GM19035 (cell line): ENCODE results near the gene OR10P1.
"Not testable (repeated sequence)": the region's sequence is repeated elsewhere in the genome, so short reads cannot be mapped to it uniquely, and the experiment has no call there.

ENCODE experiments used
- ATAC-seq: cut with Tn5 transposase; IDR thresholded peaks from one replicate; pipeline ENCODE4 v1.9.1; 2021; ENCODE audit not compliant: unreplicated experiment

The OR10P1 gene

DNA sequence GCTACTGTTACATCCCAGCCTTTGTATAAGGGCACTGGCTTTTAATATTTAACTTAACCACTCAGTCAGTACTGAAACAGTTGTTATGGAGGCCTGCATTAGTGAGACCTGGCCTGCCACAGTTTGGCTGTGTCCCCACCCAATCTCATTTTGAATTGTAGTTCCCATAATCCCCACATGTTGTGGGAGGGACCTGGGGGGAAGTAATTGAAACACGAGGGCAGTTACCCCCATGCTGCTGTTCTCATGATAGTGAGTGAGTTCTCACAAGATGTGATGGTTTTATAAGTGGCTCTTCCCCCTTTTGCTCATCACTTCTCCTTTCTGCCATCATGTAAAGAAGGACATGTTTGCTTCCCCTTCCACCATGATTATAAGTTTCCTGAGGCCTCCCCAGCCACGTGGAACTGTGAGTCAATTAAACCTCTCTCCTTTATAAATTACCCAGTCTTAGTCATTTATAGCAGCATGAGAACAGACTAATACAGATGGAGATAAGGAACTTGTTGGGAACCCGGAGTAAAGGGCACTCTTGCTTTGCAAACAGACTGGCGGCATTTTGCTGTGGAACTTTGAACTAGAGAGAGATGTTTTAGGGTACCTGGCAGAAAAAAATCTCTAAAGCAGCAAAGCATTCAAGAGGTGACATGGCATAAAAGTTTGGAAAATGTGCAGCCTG lies 14.1 kb downstream of the OR10P1 start:
- not testable (repeated sequence) for ATAC-seq

DNA sequence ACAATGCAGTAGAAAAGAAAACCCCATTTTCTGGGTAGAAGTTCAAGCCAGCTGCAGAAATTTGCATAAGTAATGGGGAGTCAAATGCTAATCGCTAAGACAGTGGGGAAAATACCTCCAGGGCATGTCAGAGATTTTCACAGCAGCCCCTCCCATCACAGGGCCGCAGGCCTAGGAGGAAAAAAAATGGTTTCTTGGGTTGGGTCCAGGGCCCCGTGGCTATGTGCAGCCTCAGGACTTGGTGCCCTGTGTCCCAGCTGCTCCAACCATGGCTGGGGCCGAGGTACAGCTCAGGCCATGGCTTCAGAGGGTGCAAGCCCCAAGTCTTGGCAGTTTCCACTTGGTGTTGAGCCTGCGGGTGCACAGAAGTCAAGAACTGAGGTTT lies 14.6 kb downstream of the OR10P1 start:
- ATAC-seq: no peak

GRCh38 chr12:55652352-55652751 lies 15.7 kb downstream of the OR10P1 start:
- no peak for ATAC-seq

- ATAC-seq: no peak
Observed at GRCh38 chr12:55653031-55653430, 16.3 kb downstream of the OR10P1 start.

- ATAC-seq: no peak
Observed at GRCh38 chr12:55654511-55655214, 18.0 kb downstream of the OR10P1 start.

DNA sequence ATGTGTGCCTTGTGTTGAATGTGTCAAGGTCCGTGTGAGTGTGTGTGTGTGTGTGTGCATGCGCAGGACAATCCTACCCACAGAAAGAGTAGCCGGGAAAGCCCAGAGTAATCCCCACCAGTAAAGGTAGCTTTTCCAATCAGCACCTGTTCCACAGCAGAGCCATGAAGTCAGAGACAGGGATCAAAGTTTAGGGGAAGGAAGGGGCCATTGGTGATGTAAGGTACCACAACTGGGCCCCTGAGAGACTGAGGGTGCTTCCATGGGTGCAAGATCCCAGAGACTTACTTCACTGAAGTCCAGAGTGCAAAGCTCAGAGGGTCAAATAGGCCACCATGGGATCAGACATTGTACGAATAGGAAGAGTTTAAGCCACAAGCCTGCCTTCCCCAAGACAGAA lies 20.5 kb downstream of the OR10P1 start:
- no peak for ATAC-seq

DNA sequence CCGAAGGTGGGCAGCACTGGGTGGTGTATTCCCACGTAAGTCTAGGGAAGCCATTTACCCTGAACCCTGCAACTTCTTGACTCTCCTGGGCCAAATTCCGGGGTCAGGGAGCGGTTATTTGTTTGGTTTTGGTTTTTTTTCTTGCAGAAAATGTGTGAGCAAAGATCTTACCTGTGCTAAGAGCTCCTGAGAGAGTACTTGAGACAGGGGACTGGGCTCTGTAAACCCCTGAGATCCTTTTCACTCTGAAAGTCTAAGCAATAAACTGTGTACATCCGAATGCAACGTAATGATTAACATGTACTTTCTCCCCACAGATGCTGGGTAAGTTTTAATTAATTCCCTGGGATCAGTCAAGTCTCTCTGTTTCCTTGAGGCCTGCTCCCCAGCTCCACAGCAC lies 21.5 kb downstream of the OR10P1 start:
- ATAC-seq: no peak

GRCh38 chr12:55658635-55659391 lies 22.1 kb downstream of the OR10P1 start:
- no peak for ATAC-seq

DNA sequence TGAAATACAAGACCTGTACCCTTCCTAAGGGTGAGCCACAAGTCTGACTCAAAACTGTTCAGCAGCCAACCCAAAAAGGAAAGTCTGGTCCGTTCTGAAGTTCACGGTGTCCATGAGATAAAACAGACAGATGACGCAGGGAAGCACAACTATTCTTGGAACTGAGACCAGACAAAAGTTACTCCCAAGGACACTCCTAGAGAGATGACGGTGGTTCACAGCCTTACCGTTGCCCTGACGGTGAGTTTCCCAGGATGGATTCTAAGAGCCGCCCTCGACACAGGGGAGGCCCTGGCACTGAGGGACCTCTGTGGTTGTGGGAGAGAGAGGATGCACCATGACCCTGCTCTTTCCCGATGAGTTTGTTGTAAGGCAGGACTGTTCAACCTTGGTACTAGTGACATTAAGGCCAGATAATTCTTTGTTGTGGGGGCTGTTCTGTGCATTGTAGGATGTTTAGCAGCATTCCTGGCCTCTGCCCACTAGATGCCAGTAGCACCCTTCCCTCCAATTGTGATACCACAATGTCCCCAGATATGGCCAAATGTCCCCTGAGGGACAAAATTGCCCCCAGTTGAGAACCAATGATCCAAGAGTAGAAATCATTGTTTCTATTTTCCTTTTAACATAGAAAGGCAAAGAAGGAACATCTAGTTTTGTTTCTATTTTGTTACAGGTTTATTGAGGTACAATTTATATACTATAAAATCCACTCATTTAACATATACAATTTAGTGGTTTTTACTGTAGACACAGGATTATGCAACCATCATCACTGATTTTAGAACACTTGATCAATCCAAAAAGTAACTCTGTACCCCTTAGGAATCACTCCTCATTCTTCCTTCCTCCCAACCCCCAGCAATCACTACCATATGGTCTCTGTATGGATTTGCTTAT lies 23.0 kb downstream of the OR10P1 start:
- no peak for ATAC-seq

GRCh38 chr12:55663391-55663790 lies 26.7 kb downstream of the OR10P1 start:
- ATAC-seq: no peak

DNA sequence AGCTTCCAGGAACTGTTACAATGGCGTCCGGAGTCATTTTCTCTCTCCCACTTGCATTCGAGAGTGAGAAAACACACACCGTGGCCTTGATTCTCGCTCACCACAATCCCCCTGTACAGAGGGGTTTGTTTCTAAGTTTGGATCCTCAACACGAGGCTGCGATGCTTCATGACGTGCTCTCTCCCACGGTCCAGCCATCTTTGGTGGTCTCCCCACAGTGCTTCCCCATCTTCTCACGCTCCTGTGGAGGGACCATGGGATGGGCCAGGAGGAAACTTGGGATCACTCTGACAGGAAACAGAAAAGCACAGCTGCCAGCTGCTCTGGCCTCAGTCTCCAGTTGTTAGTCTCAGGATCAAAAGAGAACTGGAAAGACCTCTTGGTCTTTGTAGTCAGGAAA lies 28.1 kb downstream of the OR10P1 start:
- no peak for ATAC-seq

- ATAC-seq: no peak
Observed at GRCh38 chr12:55666508-55666907, 29.8 kb downstream of the OR10P1 start.

DNA sequence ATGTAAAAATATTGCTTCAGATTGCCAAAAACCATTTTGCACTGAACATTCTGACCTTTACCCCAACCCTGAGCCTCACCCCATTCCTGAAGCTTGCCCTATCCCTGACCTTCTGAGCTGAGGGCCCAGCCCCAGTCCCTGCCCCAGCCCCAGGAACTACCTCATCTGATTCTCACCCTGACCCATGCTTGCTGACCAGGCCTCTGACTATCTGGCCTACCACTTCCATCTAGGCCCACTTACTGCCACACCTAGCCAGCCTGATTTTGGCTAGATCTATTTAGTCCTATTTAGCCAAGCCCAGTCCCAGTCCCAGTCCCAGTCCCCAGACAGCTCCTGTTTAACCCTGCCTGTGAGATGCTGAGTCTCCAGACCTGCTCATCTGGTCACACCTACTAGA lies 33.6 kb downstream of the OR10P1 start:
- no peak for ATAC-seq

DNA sequence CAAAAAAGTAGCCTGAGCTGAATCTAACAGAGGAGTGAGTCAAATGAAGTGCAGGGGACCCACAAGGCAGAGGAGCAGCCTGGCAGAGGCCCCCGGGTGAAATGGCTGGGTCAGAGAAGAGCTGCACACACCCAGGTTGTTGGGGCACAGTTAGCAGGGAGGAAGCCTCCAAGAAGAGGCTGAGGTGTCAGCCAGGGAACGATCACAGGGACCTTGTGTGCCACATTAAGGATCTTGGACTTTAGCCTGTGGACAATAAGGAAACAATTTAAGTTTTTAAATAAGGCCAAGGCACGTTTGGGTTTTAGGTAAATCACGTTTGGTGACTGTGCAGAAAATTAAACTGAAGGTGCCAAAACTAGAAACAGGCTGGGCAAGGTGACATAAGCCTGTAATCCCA lies 35.1 kb downstream of the OR10P1 start:
- ATAC-seq: no peak

GRCh38 chr12:55673638-55674037 lies 36.9 kb downstream of the OR10P1 start:
- peak; percentile 97 for ATAC-seq

- ATAC-seq: no peak
Observed at GRCh38 chr12:55675666-55676065, 39.0 kb downstream of the OR10P1 start.

DNA sequence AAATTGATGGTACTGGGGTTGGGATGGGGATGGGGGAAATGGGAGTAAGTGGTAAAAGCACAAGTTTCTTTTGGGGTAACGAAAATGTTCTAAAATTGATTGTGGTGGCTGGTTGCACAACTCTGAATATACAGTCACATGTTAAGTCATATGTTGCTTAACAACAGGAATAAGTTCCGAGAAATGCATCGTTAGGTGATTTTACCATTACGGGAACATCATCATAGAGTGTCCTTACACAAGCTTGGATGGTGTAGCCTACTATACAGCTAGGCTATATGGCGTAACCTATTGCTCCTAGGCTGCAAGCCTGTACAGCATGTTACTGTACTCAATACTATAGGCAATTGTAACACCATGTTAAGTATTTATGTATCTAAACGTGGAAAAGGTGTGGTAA lies 40.0 kb downstream of the OR10P1 start:
- no peak for ATAC-seq

GRCh38 chr12:55679691-55680090 lies 43.0 kb downstream of the OR10P1 start:
- ATAC-seq: no peak

- no peak for ATAC-seq
Observed at GRCh38 chr12:55681142-55682077, 44.7 kb downstream of the OR10P1 start.
